Astrocyte (in vitro differentiated cells and primary cell): Measurements from ENCODE around the gene PLN. TPM values are rescaled to one million over a fixed set of nuclear protein-coding genes. Genes with fewer than 3 reads are reported as not detected.

Source experiments
- DNase-seq: peaks from one replicate; pipeline ENCODE4 v3.0.0-alpha.2; 2010; ENCODE audit warnings: low read depth
- FAIRE-seq: peaks from 2 replicates; lab custom pipeline; 2011; peaks lifted over from hg19 to GRCh38; lab: Jason Lieb, UNC
- H2AFZ ChIP-seq: 2 replicates; pipeline ENCODE4 v1.6.0; 2012; ENCODE audit warnings: low read depth, low read length, inconsistent platforms
- H3K27ac ChIP-seq: 2 replicates; pipeline ENCODE4 v1.5.1; 2011; ENCODE audit warnings: low read depth, low read length, inconsistent platforms
- H3K27me3 ChIP-seq: 2 replicates; pipeline ENCODE4 v1.6.0; 2011; ENCODE audit warnings: low read length, inconsistent platforms; ENCODE audit not compliant: insufficient read depth
- H3K36me3 ChIP-seq: 2 replicates; pipeline ENCODE4 v1.5.1; 2011; ENCODE audit warnings: low read length, inconsistent platforms; ENCODE audit not compliant: insufficient read depth
- H3K4me1 ChIP-seq: 2 replicates; pipeline ENCODE4 v1.5.1; 2011; ENCODE audit warnings: low read length, inconsistent platforms; ENCODE audit not compliant: insufficient read depth
- H3K4me2 ChIP-seq: 2 replicates; pipeline ENCODE4 v1.6.0; 2012; ENCODE audit warnings: low read length, inconsistent platforms
- H3K4me3 ChIP-seq: 2 replicates; pipeline ENCODE4 v1.5.1; 2011; ENCODE audit warnings: low read depth, mild to moderate bottlenecking, low read length, inconsistent platforms; ENCODE audit not compliant: insufficient read depth
- H3K79me2 ChIP-seq: 2 replicates; pipeline ENCODE4 v1.6.0; 2012; ENCODE audit warnings: mild to moderate bottlenecking, low read length, inconsistent platforms; ENCODE audit not compliant: insufficient read depth
- H3K9ac ChIP-seq: 2 replicates; pipeline ENCODE4 v1.6.0; 2012; ENCODE audit warnings: mild to moderate bottlenecking, low read length, inconsistent platforms
- H3K9me3 ChIP-seq: 2 replicates; pipeline ENCODE4 v1.5.1; 2012; ENCODE audit warnings: low read depth, mild to moderate bottlenecking, low read length, inconsistent platforms; ENCODE audit not compliant: insufficient read depth
- H4K20me1 ChIP-seq: 2 replicates; pipeline ENCODE4 v1.6.0; 2012; ENCODE audit warnings: low read length, inconsistent platforms; ENCODE audit not compliant: insufficient read depth
- H3K27ac Mint-ChIP-seq: one replicate; pipeline ENCODE4 v1.8.0; 2021; ENCODE audit warnings: mild to moderate bottlenecking, mixed read lengths; ENCODE audit not compliant: unreplicated experiment
- H3K27me3 Mint-ChIP-seq: one replicate; pipeline ENCODE4 v1.8.0; 2021; ENCODE audit warnings: low read depth, mixed read lengths; ENCODE audit not compliant: unreplicated experiment
- H3K36me3 Mint-ChIP-seq: one replicate; pipeline ENCODE4 v1.8.0; 2021; ENCODE audit warnings: low read depth, mixed read lengths; ENCODE audit not compliant: unreplicated experiment
- H3K4me1 Mint-ChIP-seq: one replicate; pipeline ENCODE4 v1.8.0; 2021; ENCODE audit warnings: low read depth, mixed read lengths; ENCODE audit not compliant: unreplicated experiment
- H3K4me3 Mint-ChIP-seq: one replicate; pipeline ENCODE4 v1.8.0; 2021; ENCODE audit warnings: mild to moderate bottlenecking, moderate library complexity, mixed read lengths; ENCODE audit not compliant: unreplicated experiment
- H3K9me3 Mint-ChIP-seq: one replicate; pipeline ENCODE4 v1.8.0; 2021; ENCODE audit warnings: mild to moderate bottlenecking, mixed read lengths; ENCODE audit not compliant: unreplicated experiment
- CTCF ChIP-seq: IDR thresholded peaks from 2 replicates; pipeline ENCODE4 v1.5.1; 2011; ENCODE audit warnings: low read depth, mild to moderate bottlenecking, inconsistent platforms, low read length, moderate library complexity; ENCODE audit not compliant: insufficient read depth
- EZH2 ChIP-seq: IDR thresholded peaks from 2 replicates; pipeline ENCODE4 v1.6.1; 2012; ENCODE audit warnings: mild to moderate bottlenecking, low read length, inconsistent platforms; ENCODE audit not compliant: insufficient read depth
- total RNA-seq: library from RNA; stranded (reverse); gene quantifications from 2 replicates; pipeline ENCODE4 v1.2.1, GENCODE V29; 2021

PLN gene
- total RNA-seq, 1 donor from 2014 or later: not detected

DNA sequence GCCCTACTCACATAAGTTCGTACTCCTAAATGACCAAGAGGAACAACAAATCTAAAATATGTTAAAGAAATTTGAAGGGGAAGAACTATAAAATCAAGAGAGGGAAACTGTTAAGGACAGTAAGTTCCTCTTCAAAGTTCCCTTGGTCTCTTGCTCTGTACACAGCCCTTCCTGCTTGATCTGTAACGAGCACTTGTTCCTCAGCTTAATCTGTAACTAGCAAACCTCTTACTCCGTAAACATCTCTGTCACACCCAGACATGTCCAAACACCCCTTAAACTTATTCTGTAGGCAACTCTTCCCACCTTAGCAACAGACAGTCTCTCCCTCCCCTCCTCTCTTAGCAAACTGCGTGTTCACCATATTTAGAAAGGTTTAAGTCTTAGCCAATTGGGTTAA is 29.9 kb downstream of the PLN start:
- peaks cover 26% of the 10 kb centered on the region for H3K9me3 ChIP-seq
- FAIRE-seq (no peak), DNase-seq (no peak)
- no peaks in the 10 kb centered on the region for H3K27me3 Mint-ChIP-seq
- H3K4me3 ChIP-seq: no peak overlapping the region
- peaks cover 31% of the 10 kb centered on the region for H3K36me3 Mint-ChIP-seq
- H3K4me1 Mint-ChIP-seq: peaks cover 15% of the 10 kb centered on the region
- H3K27me3 ChIP-seq: no peaks in the 10 kb centered on the region
- H4K20me1 ChIP-seq: peaks cover 43% of the 10 kb centered on the region
- H3K9ac ChIP-seq: no peak overlapping the region
- peaks cover 6% of the 10 kb centered on the region for H3K36me3 ChIP-seq
- no peak overlapping the region for H2AFZ ChIP-seq
- peaks cover 7% of the 10 kb centered on the region for H3K4me1 ChIP-seq
- no peak overlapping the region for H3K27ac ChIP-seq
- H3K4me3 Mint-ChIP-seq: peak overlapping the region; percentile 62
- H3K4me2 ChIP-seq: no peak overlapping the region
- H3K9me3 Mint-ChIP-seq: peaks cover 37% of the 10 kb centered on the region
- no peak for TF ChIP-seq EZH2
- no peak for TF ChIP-seq CTCF
- H3K27ac Mint-ChIP-seq: no peak overlapping the region
- peaks cover 71% of the 10 kb centered on the region for H3K79me2 ChIP-seq

- peaks cover 6% of the 10 kb centered on the region for H3K36me3 ChIP-seq
- peaks cover 7% of the 10 kb centered on the region for H3K4me1 ChIP-seq
- H3K4me3 ChIP-seq: no peak overlapping the region
- no peaks in the 10 kb centered on the region for H3K27me3 Mint-ChIP-seq
- no peak overlapping the region for H3K9ac ChIP-seq
- no peak for FAIRE-seq
- H3K4me2 ChIP-seq: no peak overlapping the region
- peaks cover 34% of the 10 kb centered on the region for H3K9me3 Mint-ChIP-seq
- H3K4me3 Mint-ChIP-seq: no peak overlapping the region
- H2AFZ ChIP-seq: no peak overlapping the region
- no peaks in the 10 kb centered on the region for H3K27me3 ChIP-seq
- no peak for DNase-seq
- no peak overlapping the region for H3K27ac Mint-ChIP-seq
- H4K20me1 ChIP-seq: peaks cover 49% of the 10 kb centered on the region
- H3K36me3 Mint-ChIP-seq: peaks cover 31% of the 10 kb centered on the region
- TF ChIP-seq CTCF (no peak), EZH2 (no peak)
- peaks cover 26% of the 10 kb centered on the region for H3K9me3 ChIP-seq
- H3K27ac ChIP-seq: no peak overlapping the region
- peaks cover 15% of the 10 kb centered on the region for H3K4me1 Mint-ChIP-seq
- H3K79me2 ChIP-seq: peaks cover 67% of the 10 kb centered on the region
These were observed 30.5 kb downstream of the PLN start for GRCh38 chr6:118578617-118579016.

- Histone ChIP-seq H4K20me1 (peaks cover 60% of the 10 kb centered on the region), H3K4me3 (no peak overlapping the region), H2AFZ (no peak overlapping the region), H3K79me2 (peaks cover 67% of the 10 kb centered on the region), H3K9ac (no peak overlapping the region), H3K27me3 (no peaks in the 10 kb centered on the region), H3K36me3 (peaks cover 2% of the 10 kb centered on the region), H3K9me3 (peaks cover 16% of the 10 kb centered on the region), H3K4me1 (peaks cover 7% of the 10 kb centered on the region), H3K27ac (no peak overlapping the region), H3K4me2 (no peak overlapping the region)
- Mint-ChIP-seq H3K27ac (no peak overlapping the region), H3K27me3 (no peaks in the 10 kb centered on the region), H3K36me3 (peaks cover 22% of the 10 kb centered on the region), H3K9me3 (peaks cover 24% of the 10 kb centered on the region), H3K4me3 (no peak overlapping the region), H3K4me1 (peaks cover 15% of the 10 kb centered on the region)
- TF ChIP-seq CTCF: no peak
- TF ChIP-seq EZH2: no peak
- FAIRE-seq (no peak), DNase-seq (no peak)
These were observed 31.7 kb downstream of the PLN start for GRCh38 chr6:118579786-118580185.
